Hepatocyte (in vitro differentiated cells): ENCODE data around the gene HECW1. TPM values are rescaled to one million over a fixed set of nuclear protein-coding genes. Genes with fewer than 3 reads are reported as not detected.

Experiments used
- DNase-seq: peaks from one replicate; pipeline ENCODE4 v3.0.0-alpha.2; 2016; ENCODE audit warnings: low spot score
- H2AFZ ChIP-seq: fragments of 200-600 bp; sonication (generic); 2 replicates; pipeline ENCODE4 v1.6.0; 2016; ENCODE audit warnings: antibody characterized with exemption, mild to moderate bottlenecking
- H3K27ac ChIP-seq: fragments of 200-600 bp; sonication (generic); 2 replicates; pipeline ENCODE4 v1.5.1; 2016; ENCODE audit warnings: mild to moderate bottlenecking
- H3K27me3 ChIP-seq: fragments of 200-600 bp; sonication (generic); 2 replicates; pipeline ENCODE4 v1.6.1; 2016
- H3K36me3 ChIP-seq: fragments of 200-600 bp; sonication (generic); replicated peaks from 2 replicates; pipeline ENCODE4 v1.5.1; 2016; ENCODE audit warnings: low read depth; ENCODE audit not compliant: insufficient read depth
- H3K4me1 ChIP-seq: fragments of 200-600 bp; sonication (generic); 2 replicates; pipeline ENCODE4 v1.5.1; 2016; ENCODE audit warnings: mild to moderate bottlenecking, moderate library complexity; ENCODE audit not compliant: insufficient read depth
- H3K4me2 ChIP-seq: fragments of 200-600 bp; sonication (generic); 2 replicates; pipeline ENCODE4 v1.6.0; 2016
- H3K4me3 ChIP-seq: fragments of 200-600 bp; sonication (generic); 2 replicates; pipeline ENCODE4 v1.5.1; 2016; ENCODE audit warnings: mild to moderate bottlenecking
- H3K79me2 ChIP-seq: fragments of 200-600 bp; sonication (generic); 2 replicates; pipeline ENCODE4 v1.6.0; 2017; ENCODE audit warnings: mild to moderate bottlenecking
- H3K9me2 ChIP-seq: fragments of 200-600 bp; sonication (generic); replicated peaks from 2 replicates; pipeline ENCODE4 v1.6.0; 2017; ENCODE audit warnings: mild to moderate bottlenecking; ENCODE audit not compliant: insufficient read depth
- H3K9me3 ChIP-seq: fragments of 200-600 bp; sonication (generic); 2 replicates; pipeline ENCODE4 v1.5.1; 2016; ENCODE audit warnings: low read depth, mild to moderate bottlenecking
- H4K20me1 ChIP-seq: fragments of 200-600 bp; sonication (generic); 2 replicates; pipeline ENCODE4 v1.6.0; 2016; ENCODE audit warnings: mild to moderate bottlenecking; ENCODE audit not compliant: insufficient read depth, poor library complexity, severe bottlenecking
- CTCF ChIP-seq: fragments of 200-600 bp; sonication (generic); IDR thresholded peaks from 2 replicates; pipeline ENCODE4 v1.5.1; 2016; ENCODE audit warnings: antibody characterized with exemption, mild to moderate bottlenecking; ENCODE audit not compliant: poor library complexity
- EZH2 ChIP-seq: fragments of 200-600 bp; sonication (generic); IDR thresholded peaks from 2 replicates; pipeline ENCODE4 v1.6.1; 2016; ENCODE audit warnings: antibody characterized with exemption, mild to moderate bottlenecking, borderline replicate concordance
- EZH2phosphoT487 ChIP-seq: fragments of 200-600 bp; sonication (generic); IDR thresholded peaks from one replicate; pipeline ENCODE4 v1.6.1; 2018; ENCODE audit warnings: antibody characterized with exemption, mild to moderate bottlenecking, low read depth, moderate library complexity; ENCODE audit not compliant: unreplicated experiment, severe bottlenecking
- WGBS: methylation state at CpG from one replicate; pipeline ENCODE4 v1.1.6; 2016; ENCODE audit warnings: low lambda C conversion rate; ENCODE audit errors: missing lambda C conversion rate; 5-methylcytosine and 5-hydroxymethylcytosine counted together
- polyA plus RNA-seq: library from polyadenylated mRNA; unstranded; fragments of >200 nt; fragmentation: Nextera tagmentation; extraction: Ambion mirVana; gene quantifications from 2 replicates; pipeline ENCODE4 v1.2.1, GENCODE V29; 2016
- total RNA-seq: library from RNA; depleted of rRNA; stranded (reverse); fragments of >200 nt; gene quantifications from 2 replicates; pipeline ENCODE4 v1.2.3, GENCODE V29; 2014

Gene HECW1
- total and polyA plus RNA-seq, 2 experiments from 2014 or later = 1.5 to 7.6 TPM

- no peaks in the 10 kb centered on the region for H3K36me3 ChIP-seq
- no peaks in the 10 kb centered on the region for H4K20me1 ChIP-seq
- no peak overlapping the region for H3K4me2 ChIP-seq
- H3K27ac ChIP-seq = no peak overlapping the region
- H3K4me1 ChIP-seq = no peaks in the 10 kb centered on the region
- no peaks in the 10 kb centered on the region for H3K9me2 ChIP-seq
- H3K9me3 ChIP-seq = no peaks in the 10 kb centered on the region
- no peaks in the 10 kb centered on the region for H3K79me2 ChIP-seq
- 79% methylated on average over 3 of the region's 3 CpGs for WGBS
- no peak overlapping the region for H3K4me3 ChIP-seq
- no peaks in the 10 kb centered on the region for H3K27me3 ChIP-seq
- DNase-seq = no peak
- TF ChIP-seq EZH2phosphoT487 (no peak), CTCF (no peak), EZH2 (no peak)
- H2AFZ ChIP-seq = no peak overlapping the region
Observed at GRCh38 chr7:43431020-43431595, 318.7 kb downstream of the HECW1 start.

GRCh38 chr7:43433639-43434038 lies 321.2 kb downstream of the HECW1 start:
- no peak overlapping the region for H2AFZ ChIP-seq
- H3K4me1 ChIP-seq = no peaks in the 10 kb centered on the region
- no peaks in the 10 kb centered on the region for H3K27me3 ChIP-seq
- H3K27ac ChIP-seq = no peak overlapping the region
- 93% methylated on average over 1 of the region's 1 CpG for WGBS
- H3K4me3 ChIP-seq = no peak overlapping the region
- DNase-seq = no peak
- no peak overlapping the region for H3K4me2 ChIP-seq
- no peak for TF ChIP-seq EZH2phosphoT487
- TF ChIP-seq EZH2 = no peak
- TF ChIP-seq CTCF = no peak
- H3K9me3 ChIP-seq = no peaks in the 10 kb centered on the region
- H3K36me3 ChIP-seq = no peaks in the 10 kb centered on the region
- H3K79me2 ChIP-seq = no peaks in the 10 kb centered on the region
- H4K20me1 ChIP-seq = no peaks in the 10 kb centered on the region
- H3K9me2 ChIP-seq = no peaks in the 10 kb centered on the region

GRCh38 chr7:43437001-43437400 lies 324.6 kb downstream of the HECW1 start:
- Histone ChIP-seq H3K9me3 (no peaks in the 10 kb centered on the region), H3K27me3 (no peaks in the 10 kb centered on the region), H2AFZ (no peak overlapping the region), H4K20me1 (no peaks in the 10 kb centered on the region), H3K4me3 (no peak overlapping the region), H3K79me2 (no peaks in the 10 kb centered on the region), H3K9me2 (no peaks in the 10 kb centered on the region), H3K4me2 (no peak overlapping the region), H3K4me1 (no peaks in the 10 kb centered on the region), H3K36me3 (no peaks in the 10 kb centered on the region), H3K27ac (no peak overlapping the region)
- no peak for DNase-seq
- 43% methylated on average over 5 of the region's 5 CpGs for WGBS
- no peak for TF ChIP-seq EZH2phosphoT487
- TF ChIP-seq EZH2 = no peak
- no peak for TF ChIP-seq CTCF
